Kidney (tissue), 2 donors: ENCODE results near the gene ALDH4A1. TPM values are rescaled to one million over a fixed set of nuclear protein-coding genes. Genes with fewer than 3 reads are reported as not detected.

ENCODE experiments used
- microRNA-seq: library from miRNA; unstranded; fragments of <30 nt; microRNA quantifications from one replicate; pipeline ENCODE4 v1.2.0, GENCODE V29; 2020
- polyA plus RNA-seq: library from polyadenylated mRNA; stranded (reverse); fragments of 350-450 nt; fragmentation: Illumina TruSeq; extraction: RNeasy Lipid Tissue Mini Kit (QIAGEN cat#74804); gene quantifications from one replicate; pipeline ENCODE4 v1.2.3, GENCODE V29; 2014; ENCODE audit warnings: low read depth, low replicate concordance; ENCODE audit not compliant: insufficient read depth
- total RNA-seq: library from RNA; stranded (reverse); fragmentation: NEBNext Ultra II Directional; extraction: Animal tissue kit (Norgen Biotek cat#: 25700); gene quantifications from one replicate; pipeline ENCODE4 v1.2.1, GENCODE V29; 2021
- donor health status: DM: yes; HTN: yes; CAD: no.

The ALDH4A1 gene
- total and polyA plus RNA-seq, 2 donors from 2014 or later = 49.3 to 352 TPM

Small RNA genes lying within 50 kb of the gene (microRNA-seq; reads per million reads assigned to microRNA genes)
- gene MIR1290 (not detected), gene MIR4695 (not detected)

Other genes starting within 250 kb of the ALDH4A1 start
- not detected for gene TAS1R2, start 42.9 kb downstream of the ALDH4A1 start, total RNA-seq
- not detected for gene TAS1R2, start 42.9 kb downstream of the ALDH4A1 start, polyA plus RNA-seq
- 23.1 TPM for gene IFFO2, start 54.1 kb upstream of the ALDH4A1 start, total RNA-seq
- 7.5 TPM for gene IFFO2, start 54.1 kb upstream of the ALDH4A1 start, polyA plus RNA-seq